ENCODE data around the gene ROCK2. TPM values are rescaled to one million over a fixed set of nuclear protein-coding genes. Genes with fewer than 3 reads are reported as not detected.
A peak's percentile ranks its signal among the peaks of the same experiment; 100 is the strongest.

The ROCK2 gene
- total and polyA plus RNA-seq, 10 donors = 4.0 to 89.6 (median 65.8) TPM

GRCh38 chr2:11155381-11156035 lies 188.9 kb downstream of the ROCK2 start, which contains the start of gene SLC66A3:
SLC66A3 (plus strand) TSS chr2:11155467; CDS start chr2:11155547, 80 bp downstream.
- Histone ChIP-seq H3K27ac (peak within 1 kb of the TSS; percentile 87 to 95 (median 93)), H3K9me3 (no peaks in the 10 kb centered on the region), H3K27me3 (replicated peaks in 1 of 7) (no peaks in the 10 kb centered on the region), H3K36me3 (peaks cover 0 to 14% (median 0%) of the 10 kb centered on the region in 6 donors), H3K4me3 (peak within 1 kb of the TSS; percentile 71 to 96 (median 80)), H3K4me1 (peaks cover 11 to 54% (median 38%) of the 10 kb centered on the region in 6 donors)
- TF ChIP-seq POLR2AphosphoS5 (IDR thresholded peaks at IDR 0.05) = peak; percentile 89 to 95 (median 91)
- TF ChIP-seq, protein P1, sequence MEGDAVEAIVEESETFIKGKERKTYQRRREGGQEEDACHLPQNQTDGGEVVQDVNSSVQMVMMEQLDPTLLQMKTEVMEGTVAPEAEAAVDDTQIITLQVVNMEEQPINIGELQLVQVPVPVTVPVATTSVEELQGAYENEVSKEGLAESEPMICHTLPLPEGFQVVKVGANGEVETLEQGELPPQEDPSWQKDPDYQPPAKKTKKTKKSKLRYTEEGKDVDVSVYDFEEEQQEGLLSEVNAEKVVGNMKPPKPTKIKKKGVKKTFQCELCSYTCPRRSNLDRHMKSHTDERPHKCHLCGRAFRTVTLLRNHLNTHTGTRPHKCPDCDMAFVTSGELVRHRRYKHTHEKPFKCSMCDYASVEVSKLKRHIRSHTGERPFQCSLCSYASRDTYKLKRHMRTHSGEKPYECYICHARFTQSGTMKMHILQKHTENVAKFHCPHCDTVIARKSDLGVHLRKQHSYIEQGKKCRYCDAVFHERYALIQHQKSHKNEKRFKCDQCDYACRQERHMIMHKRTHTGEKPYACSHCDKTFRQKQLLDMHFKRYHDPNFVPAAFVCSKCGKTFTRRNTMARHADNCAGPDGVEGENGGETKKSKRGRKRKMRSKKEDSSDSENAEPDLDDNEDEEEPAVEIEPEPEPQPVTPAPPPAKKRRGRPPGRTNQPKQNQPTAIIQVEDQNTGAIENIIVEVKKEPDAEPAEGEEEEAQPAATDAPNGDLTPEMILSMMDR (IDR thresholded peaks at IDR 0.05 in 8 of 11, conservative IDR thresholded peaks at IDR 0.05 in 3 of 11) = peak in 2 of 11 experiments; percentile 10 to 39
- peak in 2 of 3 donors; percentile 57 to 92 for TF ChIP-seq POLR2A (IDR thresholded peaks at IDR 0.05)
- intact Hi-C loops (cut with DNase I; ENCODE audit: low total_unique reads) = no loop called here
- DNase-seq = peak; percentile 97
- WGBS, 5 donors = 2 to 29% (median 3%) methylated on average over 8 to 71 of the region's 71 CpGs

DNA sequence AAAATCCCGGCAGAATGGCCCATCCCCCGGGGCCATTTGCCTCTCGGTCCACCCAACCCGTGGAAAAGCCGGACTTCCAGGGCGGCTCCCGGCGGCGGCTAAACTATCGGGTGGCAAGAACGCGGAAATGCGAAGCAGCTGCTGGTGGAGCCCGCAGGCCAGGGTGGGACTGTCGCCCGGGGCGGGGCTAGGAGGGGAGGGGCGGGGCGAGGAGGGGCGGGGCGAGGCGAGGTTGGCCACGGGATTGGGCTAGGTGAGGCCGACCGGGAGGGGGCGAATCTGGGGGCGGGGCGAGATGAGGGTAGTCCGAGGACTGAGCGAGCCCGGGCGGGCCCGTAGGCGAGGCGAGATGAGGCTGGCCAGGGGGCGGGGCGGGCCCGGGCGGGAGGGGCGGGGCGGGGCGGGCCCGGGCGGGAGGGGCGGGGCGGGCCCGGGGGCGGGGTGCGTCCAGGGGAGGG lies 189.5 kb downstream of the ROCK2 start:
- no peaks in the 10 kb centered on the region for H3K9me3 ChIP-seq
- peak overlapping the region; percentile 38 to 96 (median 76) for H3K4me3 ChIP-seq
- no peaks in the 10 kb centered on the region for H3K27me3 ChIP-seq (replicated peaks in 1 of 7)
- intact Hi-C loops (cut with DNase I; ENCODE audit: low total_unique reads) = no loop called here
- peaks cover 11 to 50% (median 35%) of the 10 kb centered on the region in 6 donors for H3K4me1 ChIP-seq
- TF ChIP-seq POLR2AphosphoS5 (IDR thresholded peaks at IDR 0.05) = peak; percentile 69 to 87 (median 84)
- TF ChIP-seq POLR2A (IDR thresholded peaks at IDR 0.05) = peak in 1 of 3 donors; percentile 36
- TF ChIP-seq, protein P1 (IDR thresholded peaks at IDR 0.05 in 8 of 11, conservative IDR thresholded peaks at IDR 0.05 in 3 of 11) = peak in 2 of 11 experiments; percentile 12 to 17
- peaks cover 0 to 8% (median 0%) of the 10 kb centered on the region in 6 donors for H3K36me3 ChIP-seq
- H3K27ac ChIP-seq = peak overlapping the region; percentile 87 to 95 (median 93)
- 0 to 2% (median 0%) methylated on average over 6 to 39 of the region's 49 CpGs for WGBS, 5 donors
- DNase-seq = peak; percentile 99

- Histone ChIP-seq H3K9me3 (no peaks in the 10 kb centered on the region), H3K27me3 (replicated peaks in 1 of 7) (no peaks in the 10 kb centered on the region), H3K4me3 (peak overlapping the region; percentile 31 to 96 (median 48)), H3K36me3 (peaks cover 0 to 2% (median 0%) of the 10 kb centered on the region in 6 donors), H3K4me1 (peaks cover 11 to 43% (median 34%) of the 10 kb centered on the region in 6 donors), H3K27ac (peak overlapping the region; percentile 87 to 95 (median 93))
- intact Hi-C loops (cut with DNase I; ENCODE audit: low total_unique reads) = no loop called here
- no peak for TF ChIP-seq POLR2A (IDR thresholded peaks at IDR 0.05)
- TF ChIP-seq POLR2AphosphoS5 (IDR thresholded peaks at IDR 0.05) = no peak
- TF ChIP-seq, protein P1 (IDR thresholded peaks at IDR 0.05 in 8 of 11, conservative IDR thresholded peaks at IDR 0.05 in 3 of 11) = no peak
- 57 to 61% (median 57%) methylated on average over 35 of the region's 35 CpGs for WGBS, 5 donors
- DNase-seq = peak; percentile 78
Observed at GRCh38 chr2:11154016-11154922, 190.2 kb downstream of the ROCK2 start.
